Right lobe of liver (tissue), 4 donors: ENCODE data around the gene LIF.

Source experiments
- CTCF ChIP-seq, 4 donors: fragments of 200-600 bp in 3 of 4; fragments of 450-650 bp in 1 of 4; IDR thresholded peaks; one replicate each; pipeline versions ENCODE4 v1.5.1 to v1.8.0; 2016 to 2022; ENCODE audit warnings: antibody characterized with exemption in 4 of 4, mild to moderate bottlenecking in 2 of 4
- POLR2A ChIP-seq: fragments of 450-650 bp; IDR thresholded peaks from one replicate; pipeline ENCODE4 v1.6.1; 2017; ENCODE audit warnings: antibody characterized with exemption, mild to moderate bottlenecking
- donor health status: DM: no; HTN: no; CAD: no.
- donor health status: DM: no; HTN: no; CAD: no.
- donor health status: DM: no; HTN: yes; CAD: no.

- TF ChIP-seq CTCF (IDR thresholded peaks at IDR 0.05) (no peak), POLR2A (no peak)
These were observed 38.8 kb upstream of the LIF start for GRCh38 chr22:30285176-30285845.
